NT2/D1 (cell line): ENCODE measurements around the gene RNPS1.

ENCODE experiments used
- DNase-seq: peaks from one replicate; pipeline ENCODE4 v3.0.0-alpha.2; 2011; ENCODE audit warnings: low read depth, low spot score
- H3K27me3 ChIP-seq: 2 replicates; pipeline ENCODE4 v1.6.0; 2011; ENCODE audit warnings: mild to moderate bottlenecking; ENCODE audit not compliant: insufficient read length, insufficient read depth
- H3K36me3 ChIP-seq: 2 replicates; pipeline ENCODE4 v1.6.1; 2011; ENCODE audit warnings: mild to moderate bottlenecking, low read length, mixed read lengths; ENCODE audit not compliant: insufficient read depth, insufficient read length
- H3K4me1 ChIP-seq: 2 replicates; pipeline ENCODE4 v1.5.1; 2011; ENCODE audit not compliant: insufficient read depth, insufficient read length
- H3K4me3 ChIP-seq: 2 replicates; pipeline ENCODE4 v1.5.1; 2011; ENCODE audit warnings: low read depth; ENCODE audit not compliant: insufficient read length
- H3K9ac ChIP-seq: 2 replicates; pipeline ENCODE4 v1.6.0; 2011; ENCODE audit warnings: low read depth; ENCODE audit not compliant: insufficient read length
- H3K9me3 ChIP-seq: 2 replicates; pipeline ENCODE4 v1.5.1; 2011; ENCODE audit warnings: mild to moderate bottlenecking, low read length; ENCODE audit not compliant: insufficient read depth
- SUZ12 ChIP-seq: IDR thresholded peaks from 2 replicates; pipeline ENCODE4 v1.6.1; 2011; ENCODE audit not compliant: insufficient read length, insufficient read depth; ENCODE audit errors: extremely low read depth
- YY1 ChIP-seq: IDR thresholded peaks from 2 replicates; pipeline ENCODE4 v1.6.1; 2011; ENCODE audit not compliant: insufficient read length, insufficient read depth
- ZNF274 ChIP-seq: IDR thresholded peaks from 2 replicates; pipeline ENCODE4 v1.6.1; 2011; ENCODE audit warnings: mild to moderate bottlenecking, low read depth, low read length

RNPS1 gene

DNA sequence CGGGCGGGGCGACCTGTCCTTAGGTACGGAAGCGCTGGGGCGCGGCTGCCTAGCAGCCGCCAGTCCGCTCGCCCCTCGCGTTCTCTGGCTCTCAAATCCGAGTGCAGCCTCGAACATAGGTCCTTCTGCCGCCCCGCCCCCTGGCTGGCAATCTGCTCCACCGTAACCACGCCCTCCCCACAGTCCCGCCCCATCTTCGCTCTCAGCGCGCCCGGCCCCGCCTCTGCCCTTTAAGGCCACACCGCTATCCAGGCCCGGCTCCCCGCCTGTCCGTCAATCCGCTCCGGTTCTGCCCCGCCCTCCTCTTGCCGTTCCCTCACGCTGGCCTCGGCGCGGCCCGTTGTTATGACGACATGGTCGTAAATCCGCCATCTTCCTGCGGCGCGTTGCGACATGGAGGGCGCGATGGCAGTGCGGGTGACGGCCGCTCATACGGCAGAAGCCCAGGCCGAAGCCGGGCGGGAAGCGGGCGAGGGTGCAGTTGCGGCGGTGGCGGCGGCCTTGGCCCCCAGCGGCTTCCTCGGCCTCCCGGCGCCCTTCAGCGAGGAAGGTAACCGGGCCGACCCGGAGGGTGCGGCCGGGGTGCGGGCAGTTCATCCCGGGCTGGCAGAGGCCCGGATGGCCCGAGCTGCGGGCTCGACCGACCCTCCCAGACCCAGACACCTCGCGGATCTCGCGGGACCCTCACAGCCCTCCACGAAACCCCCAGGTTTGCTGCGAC lies 44.5 kb downstream of the RNPS1 start, which contains the start of gene E4F1:
E4F1 (plus strand) TSS at position 371 of the 721 bp plus-strand sequence; CDS start at position 394, 23 bp downstream.
- DNase-seq, result peak; percentile 100

DNA sequence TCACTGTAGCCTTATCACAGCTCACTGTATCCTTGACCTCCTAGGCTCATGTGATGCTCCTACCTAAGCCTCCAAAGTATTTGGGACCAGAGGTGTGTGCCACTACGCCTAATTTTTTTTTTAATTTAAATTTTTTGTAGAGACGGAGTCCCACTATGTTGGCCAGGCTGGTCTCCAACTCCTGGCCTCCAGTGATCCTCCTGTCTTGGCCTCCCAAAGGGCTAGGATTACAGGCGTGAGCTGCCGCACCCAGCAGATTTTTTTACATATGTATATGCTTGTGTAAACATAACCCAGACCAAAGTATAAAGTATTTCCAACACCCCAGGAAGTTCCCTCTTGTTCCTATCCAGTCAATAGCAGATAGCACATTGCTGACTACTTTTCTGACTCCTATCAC lies 51.6 kb downstream of the RNPS1 start:
- Histone ChIP-seq H3K9me3 (no peaks in the 10 kb centered on the region), H3K4me1 (peaks cover 26% of the 10 kb centered on the region), H3K27me3 (no peaks in the 10 kb centered on the region), H3K4me3 (peak overlapping the region; percentile 29), H3K9ac (peak overlapping the region; percentile 82), H3K36me3 (peaks cover 30% of the 10 kb centered on the region)
- DNase-seq, result no peak
- TF ChIP-seq YY1 (no peak), SUZ12 (no peak), ZNF274 (no peak)

More for the DNA sequence above, 44.5 kb downstream of the RNPS1 start, which contains the start of gene E4F1:
- TF ChIP-seq YY1 (peak; percentile 69), SUZ12 (no peak)
- Histone ChIP-seq H3K4me3 (peak within 1 kb of the TSS; percentile 93), H3K4me1 (peaks cover 8% of the 10 kb centered on the region), H3K36me3 (peaks cover 23% of the 10 kb centered on the region), H3K27me3 (no peaks in the 10 kb centered on the region), H3K9me3 (no peaks in the 10 kb centered on the region), H3K9ac (peak within 1 kb of the TSS; percentile 91)

DNA sequence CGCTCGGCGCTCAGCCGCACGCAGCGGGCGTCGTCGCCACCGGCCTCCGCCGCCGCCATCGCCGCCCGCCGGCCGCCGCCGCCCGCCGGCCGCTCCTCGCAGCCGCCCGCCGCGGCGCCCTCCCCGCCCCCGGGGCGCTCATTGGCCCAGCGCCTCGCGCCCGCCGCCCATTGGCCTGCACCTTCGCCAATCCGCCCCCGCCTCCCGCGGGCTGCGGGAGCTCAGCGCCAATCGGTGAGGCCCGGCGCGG lies 53.3 kb downstream of the RNPS1 start, which contains the start of gene PGP:
PGP (minus strand) TSS at position 122 of the 250 bp plus-strand sequence; CDS start at position 59, 63 bp downstream.
- H3K9ac ChIP-seq, result peak within 1 kb of the TSS; percentile 100
- peak within 1 kb of the TSS; percentile 100 for H3K4me3 ChIP-seq
- no peaks in the 10 kb centered on the region for H3K9me3 ChIP-seq
- H3K27me3 ChIP-seq, result no peaks in the 10 kb centered on the region
- peaks cover 39% of the 10 kb centered on the region for H3K4me1 ChIP-seq
- TF ChIP-seq ZNF274, result no peak
- no peak for TF ChIP-seq YY1
- no peak for TF ChIP-seq SUZ12
- DNase-seq, result no peak
- H3K36me3 ChIP-seq, result peaks cover 44% of the 10 kb centered on the region

DNA sequence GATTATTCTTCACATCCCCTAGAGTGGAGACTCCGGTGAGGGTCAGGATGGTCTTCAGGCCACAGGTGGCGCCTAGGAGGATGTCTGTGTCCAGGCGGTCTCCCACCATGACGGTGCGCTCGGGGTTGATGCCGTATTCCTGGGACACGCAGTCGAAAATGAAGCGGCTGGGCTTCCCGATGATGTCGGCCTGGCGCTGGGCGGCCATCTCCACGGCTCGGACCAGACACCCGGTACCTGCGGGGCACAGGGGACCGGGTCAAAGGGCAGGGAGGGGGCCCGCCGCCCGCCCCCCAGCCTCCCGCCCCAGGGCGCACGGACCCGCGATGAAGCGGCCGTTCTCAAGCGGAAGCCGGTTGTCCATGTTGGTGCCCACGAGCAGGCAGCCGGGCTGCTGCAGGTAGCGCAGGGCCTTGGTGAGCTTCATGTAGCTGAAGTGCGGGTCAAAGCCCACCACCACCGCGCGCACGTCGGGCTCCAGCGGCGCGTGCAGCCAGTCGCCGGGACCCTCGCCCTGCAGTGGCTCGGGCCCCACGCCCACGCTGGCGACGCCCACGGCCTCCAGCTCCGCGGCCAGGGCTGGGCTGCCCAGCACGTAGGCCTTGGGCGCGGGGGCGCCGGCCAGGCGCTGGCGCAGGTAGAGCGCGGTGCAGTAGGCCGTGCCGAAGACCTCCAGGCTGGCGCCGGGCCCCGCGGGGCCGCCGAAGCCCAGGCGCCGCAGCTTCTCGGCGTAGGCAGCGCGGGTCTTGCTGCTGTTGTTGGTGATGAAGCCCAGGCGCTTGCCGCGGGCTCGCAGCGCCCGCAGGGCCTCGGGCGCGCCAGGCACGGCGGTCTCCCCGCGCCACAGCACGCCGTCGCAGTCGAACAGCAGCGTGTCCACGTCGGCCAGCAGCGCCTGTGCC lies 53.9 kb downstream of the RNPS1 start:
- Histone ChIP-seq H3K9me3 (no peaks in the 10 kb centered on the region), H3K4me3 (peak overlapping the region; percentile 100), H3K4me1 (peaks cover 41% of the 10 kb centered on the region), H3K27me3 (no peaks in the 10 kb centered on the region), H3K9ac (peak overlapping the region; percentile 100), H3K36me3 (peaks cover 50% of the 10 kb centered on the region)
- no peak for TF ChIP-seq SUZ12
- TF ChIP-seq YY1, result no peak
- no peak for TF ChIP-seq ZNF274
- no peak for DNase-seq

DNA sequence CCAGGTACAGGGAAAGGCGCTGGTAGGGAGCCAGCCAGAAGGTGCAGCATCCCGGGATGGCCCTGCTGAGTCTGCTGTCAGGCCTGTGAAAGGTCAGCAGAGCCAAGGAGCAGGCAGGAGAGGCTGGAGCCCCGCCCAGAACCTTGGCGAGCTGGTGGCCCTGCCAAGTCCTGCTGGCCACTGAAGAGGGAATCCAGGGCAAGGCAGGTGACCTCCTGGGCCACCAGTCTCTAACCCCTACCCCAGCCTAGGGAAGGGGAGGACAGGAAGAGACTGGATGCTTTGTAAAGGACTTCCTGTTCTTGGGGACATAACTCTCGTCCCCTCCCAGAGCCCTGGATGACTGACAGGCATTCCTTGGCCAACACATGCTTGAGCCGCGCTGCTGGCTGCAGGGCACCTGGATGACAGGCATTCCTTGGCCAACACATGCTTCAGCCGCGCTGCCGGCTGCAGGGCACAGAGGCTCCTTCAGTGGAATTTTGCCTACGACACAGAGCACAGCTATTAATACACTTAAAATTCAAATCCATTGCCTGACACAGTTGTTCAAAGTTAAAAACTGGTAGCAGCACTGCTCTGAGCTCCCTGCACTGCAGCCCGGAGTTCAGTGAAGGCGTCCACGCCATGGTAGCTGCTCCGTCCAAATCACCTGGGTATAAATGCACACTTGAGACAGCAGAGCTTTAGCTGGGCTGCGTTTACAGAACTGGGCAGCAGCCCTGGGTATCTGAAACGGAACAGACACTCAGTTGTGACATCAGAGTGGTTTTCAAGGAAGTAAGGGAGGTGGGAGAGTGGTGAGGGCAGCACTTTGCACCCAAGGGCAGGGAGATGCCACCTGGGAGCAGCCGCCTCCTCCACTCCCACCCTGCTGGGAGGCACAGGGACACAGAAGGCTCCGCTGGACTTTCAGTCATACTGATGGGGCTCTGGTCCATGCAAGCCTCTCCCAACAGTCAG lies 55.3 kb downstream of the RNPS1 start:
- Histone ChIP-seq H3K27me3 (no peaks in the 10 kb centered on the region), H3K36me3 (peaks cover 64% of the 10 kb centered on the region), H3K9me3 (no peaks in the 10 kb centered on the region), H3K9ac (peak overlapping the region; percentile 100), H3K4me3 (peak overlapping the region; percentile 100), H3K4me1 (peaks cover 39% of the 10 kb centered on the region)
- DNase-seq, result no peak
- no peak for TF ChIP-seq YY1
- TF ChIP-seq SUZ12, result no peak
- no peak for TF ChIP-seq ZNF274

DNA sequence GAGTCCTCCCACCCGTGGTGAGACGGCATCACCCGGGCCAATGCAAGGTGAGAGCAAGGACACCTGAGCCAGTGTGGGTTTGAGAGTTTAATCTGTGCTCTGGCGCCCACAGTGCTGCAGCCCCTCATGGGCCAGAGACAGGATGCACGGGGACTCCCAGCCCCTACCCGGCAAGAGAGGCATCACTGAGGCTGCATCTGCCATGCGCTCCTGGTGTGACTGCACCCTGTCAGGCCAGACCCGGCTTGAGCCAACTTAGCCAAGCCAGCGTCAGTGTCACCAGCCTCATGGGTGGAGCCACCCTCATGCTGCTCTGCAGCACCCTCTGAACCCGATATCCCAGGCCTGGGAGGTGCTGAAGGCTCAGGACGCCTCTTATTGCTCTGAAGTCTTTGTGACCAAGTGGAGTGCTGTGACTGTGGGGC lies 56.0 kb downstream of the RNPS1 start:
- peaks cover 66% of the 10 kb centered on the region for H3K36me3 ChIP-seq
- H3K9me3 ChIP-seq, result no peaks in the 10 kb centered on the region
- DNase-seq, result no peak
- no peaks in the 10 kb centered on the region for H3K27me3 ChIP-seq
- peak overlapping the region; percentile 33 for H3K9ac ChIP-seq
- no peak for TF ChIP-seq SUZ12
- no peak for TF ChIP-seq YY1
- no peak for TF ChIP-seq ZNF274
- H3K4me1 ChIP-seq, result peaks cover 34% of the 10 kb centered on the region
- no peak overlapping the region for H3K4me3 ChIP-seq
